ENCODE measurements around the gene NHLRC4.

GRCh38 chr16:595094-595528, 28.3 kb downstream of the NHLRC4 start:
- TF ChIP-seq CTCF (IDR thresholded peaks at IDR 0.05) (no peak), POLR2A (IDR thresholded peaks at IDR 0.05) (no peak)
